GM12875 (cell line): ENCODE data around the gene UNC5A.

Experiments
- H3K4me3 ChIP-seq: one replicate; pipeline ENCODE4 v1.5.1; 2011; ENCODE audit warnings: low read depth, low read length, control low read depth
- TF ChIP-seq, protein P1 (sequence below): IDR thresholded peaks from 2 replicates; pipeline ENCODE4 v1.5.1; 2011; ENCODE audit warnings: low read depth, mild to moderate bottlenecking, control low read depth, inconsistent platforms, low read length, moderate library complexity, borderline replicate concordance; ENCODE audit not compliant: insufficient read depth

Gene UNC5A

DNA sequence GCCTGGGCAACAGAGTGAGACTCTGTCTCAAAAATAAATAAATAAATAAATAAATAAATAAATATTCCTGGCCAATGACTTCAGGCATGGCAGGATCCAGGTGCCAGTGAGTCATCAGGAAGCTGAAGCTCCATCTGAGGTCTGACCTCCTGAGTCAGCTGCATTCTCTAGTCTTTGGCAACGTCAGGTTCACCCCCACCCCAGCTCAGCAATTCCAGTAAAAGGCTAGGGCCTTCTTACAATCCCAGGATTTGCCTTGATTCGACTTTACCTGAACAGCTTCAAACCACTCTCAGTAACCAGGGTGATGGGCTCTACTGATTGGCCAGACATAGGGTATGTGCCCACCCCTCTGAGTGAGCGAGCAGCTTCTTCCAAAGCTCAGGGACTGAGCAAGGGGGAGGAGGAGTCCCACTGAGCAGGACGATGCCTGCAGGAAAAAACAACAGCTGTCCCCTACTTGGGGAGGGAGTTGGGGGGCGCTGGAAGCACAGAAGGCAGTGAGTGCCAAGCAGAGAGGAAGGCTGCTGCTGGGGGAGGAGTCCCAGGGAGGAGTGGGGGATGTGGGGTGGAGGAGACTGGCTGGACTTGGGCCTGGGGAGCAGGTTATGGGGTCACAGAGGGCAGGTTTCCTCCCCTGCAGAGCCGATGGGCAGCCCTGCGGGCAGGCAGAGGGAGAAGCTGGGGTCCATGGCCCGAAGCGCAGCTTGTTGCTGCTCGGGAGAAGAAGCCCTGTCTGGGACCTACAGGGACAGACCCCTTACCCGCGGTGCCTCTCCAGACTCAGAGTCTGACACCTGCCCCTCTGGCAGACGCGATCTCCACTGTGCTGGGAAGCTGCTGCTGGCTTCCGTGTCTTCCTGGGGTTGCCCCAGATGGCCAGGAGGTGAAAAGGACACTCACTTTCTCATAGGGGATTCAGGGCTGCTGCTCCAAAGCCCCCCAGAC lies 25.9 kb upstream of the UNC5A start:
- TF ChIP-seq, protein P1, sequence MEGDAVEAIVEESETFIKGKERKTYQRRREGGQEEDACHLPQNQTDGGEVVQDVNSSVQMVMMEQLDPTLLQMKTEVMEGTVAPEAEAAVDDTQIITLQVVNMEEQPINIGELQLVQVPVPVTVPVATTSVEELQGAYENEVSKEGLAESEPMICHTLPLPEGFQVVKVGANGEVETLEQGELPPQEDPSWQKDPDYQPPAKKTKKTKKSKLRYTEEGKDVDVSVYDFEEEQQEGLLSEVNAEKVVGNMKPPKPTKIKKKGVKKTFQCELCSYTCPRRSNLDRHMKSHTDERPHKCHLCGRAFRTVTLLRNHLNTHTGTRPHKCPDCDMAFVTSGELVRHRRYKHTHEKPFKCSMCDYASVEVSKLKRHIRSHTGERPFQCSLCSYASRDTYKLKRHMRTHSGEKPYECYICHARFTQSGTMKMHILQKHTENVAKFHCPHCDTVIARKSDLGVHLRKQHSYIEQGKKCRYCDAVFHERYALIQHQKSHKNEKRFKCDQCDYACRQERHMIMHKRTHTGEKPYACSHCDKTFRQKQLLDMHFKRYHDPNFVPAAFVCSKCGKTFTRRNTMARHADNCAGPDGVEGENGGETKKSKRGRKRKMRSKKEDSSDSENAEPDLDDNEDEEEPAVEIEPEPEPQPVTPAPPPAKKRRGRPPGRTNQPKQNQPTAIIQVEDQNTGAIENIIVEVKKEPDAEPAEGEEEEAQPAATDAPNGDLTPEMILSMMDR: no peak
- no peak overlapping the region for H3K4me3 ChIP-seq

DNA sequence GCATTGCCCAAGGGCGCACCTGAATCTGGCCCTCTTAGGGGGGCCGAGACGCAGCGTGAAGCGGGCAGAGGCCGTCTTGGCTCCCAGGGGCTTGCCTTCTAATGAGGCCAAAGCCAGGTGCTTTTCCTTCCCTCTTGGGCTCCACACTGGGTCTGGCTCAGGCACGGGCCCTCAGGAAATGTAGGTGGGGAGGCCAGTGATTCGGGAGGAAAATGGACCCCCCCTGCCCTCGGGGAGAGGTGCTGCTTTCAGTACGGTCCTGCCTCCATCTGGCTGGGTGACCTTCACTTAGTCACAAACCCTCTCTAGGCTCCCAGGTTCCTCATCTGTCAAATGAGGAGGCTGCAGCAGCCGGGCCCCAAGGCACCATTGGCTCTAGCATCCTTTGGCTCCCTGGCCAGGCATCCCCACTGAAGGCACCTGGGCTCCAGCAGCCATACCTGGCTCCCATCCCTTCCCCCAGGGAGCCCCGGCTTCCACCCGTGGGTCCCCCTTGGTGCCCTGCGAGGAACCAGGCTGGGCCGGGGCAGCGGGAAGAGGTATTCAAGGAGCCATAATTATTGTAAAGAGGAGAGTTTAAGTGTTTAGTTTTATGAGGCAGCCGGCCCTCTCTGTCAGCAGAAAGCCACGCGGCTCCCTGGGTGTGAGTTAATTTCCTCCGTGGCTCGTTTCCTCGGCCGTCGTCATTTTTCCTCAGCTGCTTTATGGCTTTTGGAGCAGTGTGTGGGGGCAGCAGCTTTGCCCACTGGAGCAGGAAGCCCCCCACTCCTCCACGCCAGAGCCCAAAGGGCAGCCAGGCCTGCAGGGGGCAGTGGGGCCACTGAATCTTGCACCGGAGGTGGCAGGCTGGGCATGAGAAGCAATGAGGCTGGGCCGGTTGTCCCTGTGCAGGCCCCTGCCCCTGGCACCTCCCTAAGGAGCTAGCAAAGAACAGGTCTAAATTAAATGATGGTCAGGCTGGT lies 24.9 kb upstream of the UNC5A start:
- H3K4me3 ChIP-seq: no peak overlapping the region
- TF ChIP-seq, protein P1: no peak

DNA sequence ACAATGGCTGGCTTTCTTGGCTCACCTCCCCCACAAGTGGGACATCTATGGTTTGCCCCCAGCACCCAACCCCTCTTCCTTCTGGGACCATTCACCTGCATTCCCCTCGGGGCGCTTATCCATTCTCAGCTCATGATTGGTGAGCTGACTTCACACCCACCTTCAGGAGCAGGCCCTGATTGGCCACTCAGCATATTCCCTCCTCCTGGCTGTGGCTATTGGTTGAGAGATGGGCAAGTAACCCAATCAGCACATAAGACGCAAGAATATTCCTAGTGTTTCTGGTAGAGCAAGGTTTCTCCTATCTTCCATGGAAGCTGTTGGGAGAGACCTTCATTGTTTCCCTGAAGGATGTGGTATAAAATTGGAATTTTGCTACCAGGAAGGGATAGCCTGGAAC lies 22.7 kb upstream of the UNC5A start:
- H3K4me3 ChIP-seq: no peak overlapping the region
- TF ChIP-seq, protein P1: no peak

DNA sequence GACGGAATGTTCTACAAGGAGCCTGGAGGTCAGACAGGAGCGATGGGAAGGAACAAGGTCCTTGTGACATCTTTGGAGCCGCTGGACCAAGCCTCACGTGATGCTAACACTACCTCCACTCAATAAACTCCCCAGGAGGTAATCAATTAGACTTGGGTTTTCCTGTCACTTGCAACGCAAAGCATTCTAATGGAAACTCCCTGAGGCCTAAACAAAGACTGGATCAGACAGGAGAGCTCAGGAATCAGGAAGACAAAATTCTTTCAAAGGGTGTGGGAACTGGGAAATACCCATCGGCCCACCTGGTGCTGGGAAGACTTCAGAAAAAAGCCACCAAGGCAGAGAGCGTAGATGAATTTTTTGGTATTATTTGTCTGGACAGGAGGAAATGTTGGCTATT lies 22.3 kb upstream of the UNC5A start:
- TF ChIP-seq, protein P1: no peak
- no peak overlapping the region for H3K4me3 ChIP-seq

DNA sequence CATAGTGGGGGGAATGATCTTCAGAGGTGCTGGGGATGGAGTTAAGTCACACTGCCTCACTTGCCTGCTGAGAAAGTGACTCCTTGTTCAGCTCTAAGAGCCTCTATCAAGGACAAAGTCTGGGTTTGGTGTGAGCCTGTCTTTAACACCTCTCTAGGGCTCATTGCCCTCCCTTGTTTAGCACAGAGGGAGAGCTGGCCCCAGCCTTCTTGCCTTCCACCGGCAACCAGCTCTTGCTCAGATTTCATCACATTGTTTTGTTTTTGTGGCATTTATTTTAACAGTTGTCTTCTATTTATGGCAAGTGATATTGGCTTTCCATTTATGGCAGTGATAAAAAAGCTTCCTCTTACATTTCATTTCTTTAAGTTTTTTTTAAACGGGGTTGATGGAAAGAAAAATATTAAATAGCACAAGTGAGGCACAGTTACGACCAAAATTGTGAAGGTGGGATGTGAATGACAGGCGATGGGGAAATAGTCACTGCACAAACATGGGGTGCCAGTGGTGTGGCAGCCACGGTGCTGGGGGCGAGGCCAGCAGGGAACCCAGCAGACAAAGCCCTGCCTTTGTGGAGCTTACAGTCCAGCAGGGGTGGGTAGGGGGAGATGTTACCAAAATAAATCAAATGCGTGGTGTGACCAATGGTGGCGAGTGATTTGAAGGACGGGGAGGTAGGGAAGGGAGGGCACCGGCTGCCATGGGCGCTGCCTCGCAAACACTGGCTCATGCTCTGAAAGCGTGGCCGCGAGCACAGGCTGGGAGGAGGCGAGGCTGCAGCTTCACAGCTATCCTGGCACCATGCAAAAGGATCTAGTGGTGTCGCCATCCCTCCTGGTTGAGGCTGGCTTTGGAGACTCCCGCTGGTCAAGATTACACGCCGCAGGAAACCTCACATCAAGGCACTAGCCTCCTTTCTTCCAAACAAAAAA lies 21.2 kb upstream of the UNC5A start:
- TF ChIP-seq, protein P1: no peak
- H3K4me3 ChIP-seq: no peak overlapping the region

DNA sequence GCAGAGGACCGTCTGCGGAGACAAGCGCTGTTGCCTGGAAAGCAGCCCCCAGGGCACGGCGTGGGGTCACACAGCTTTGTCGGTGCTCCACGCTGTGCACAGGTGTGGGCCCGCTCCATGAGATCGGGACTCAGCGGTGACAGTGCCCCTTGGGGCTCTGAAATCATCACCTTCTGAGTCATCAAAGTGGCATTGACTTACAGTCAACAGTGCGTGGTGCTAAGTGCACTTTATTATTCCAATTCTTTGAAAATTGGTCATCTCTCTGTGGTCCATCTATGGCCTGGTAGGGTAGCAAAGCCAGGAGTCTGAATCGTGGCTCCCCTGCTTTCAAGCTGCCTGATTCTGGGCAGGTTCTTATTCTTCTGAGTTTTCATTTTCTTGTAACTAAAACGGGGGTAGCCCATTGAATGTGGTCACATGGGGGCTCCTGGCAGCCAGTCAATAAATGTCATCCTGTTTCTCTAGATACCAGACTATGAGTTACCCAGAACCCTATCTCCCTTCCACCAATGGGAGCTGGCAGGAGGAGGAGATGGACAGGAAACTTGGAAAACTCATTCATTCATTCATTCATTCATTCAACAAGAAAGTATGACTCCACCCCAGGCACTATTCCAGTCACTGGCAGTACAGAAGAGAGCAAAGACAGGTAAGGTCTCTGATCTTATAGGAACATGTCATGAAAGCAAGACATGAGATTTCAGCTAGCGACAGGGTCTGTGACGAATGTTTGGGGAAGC lies 20.3 kb upstream of the UNC5A start:
- TF ChIP-seq, protein P1: no peak
- H3K4me3 ChIP-seq: no peak overlapping the region
